GM12878 (cell line): ENCODE data around the gene ZFPM1.
"Not testable (repeated sequence)": the region's sequence is repeated elsewhere in the genome, so short reads cannot be mapped to it uniquely, and the experiment has no call there.

Experiments
- CTCF ChIP-seq, 3 experiments: IDR thresholded peaks in 2 of 3; conservative IDR thresholded peaks in 1 of 3; 2 replicates each; pipeline ENCODE4 v1.5.1; 2011; ENCODE audit warnings: low read depth in 3 of 3, low read length in 3 of 3, mild to moderate bottlenecking in 3 of 3, control low read depth in 2 of 3, moderate library complexity in 2 of 3, inconsistent platforms in 1 of 3, mixed read lengths in 1 of 3; ENCODE audit not compliant: control insufficient read depth in 2 of 3, insufficient read depth in 1 of 3; ENCODE audit errors: extremely low read depth in 1 of 3
- HDGF ChIP-seq: fragments of 450-650 bp; IDR thresholded peaks from 2 replicates; pipeline ENCODE4 v1.6.1; 2016; ENCODE audit warnings: antibody characterized with exemption
- JUND ChIP-seq: IDR thresholded peaks from 2 replicates; pipeline ENCODE4 v1.6.1; 2012; ENCODE audit warnings: low read depth, mild to moderate bottlenecking, low read length, improper control_type of control experiment, moderate library complexity
- WRNIP1 ChIP-seq: IDR thresholded peaks from 2 replicates; pipeline ENCODE4 v1.6.1; 2011; ENCODE audit warnings: low read depth, low read length, improper control_type of control experiment, borderline replicate concordance
- TF ChIP-seq, protein P1 (sequence below): IDR thresholded peaks from 2 replicates; pipeline ENCODE4 v1.6.1; 2011; ENCODE audit warnings: borderline replicate concordance, low read depth, mild to moderate bottlenecking, moderate library complexity, mixed read lengths, low read length; ENCODE audit not compliant: insufficient read depth; ENCODE audit errors: extremely low read length

GRCh38 chr16:88485366-88485741, 32.3 kb downstream of the ZFPM1 start:
- not testable (repeated sequence) for TF ChIP-seq JUND; CTCF (IDR thresholded peaks at IDR 0.05 in 2 of 3, conservative IDR thresholded peaks at IDR 0.05 in 1 of 3; ENCODE audit: control insufficient read depth in 2 of 3, extremely low read depth in 1 of 3, insufficient read depth in 1 of 3, low read depth in 3 of 3, low read length in 3 of 3); HDGF; WRNIP1
- TF ChIP-seq, protein P1, sequence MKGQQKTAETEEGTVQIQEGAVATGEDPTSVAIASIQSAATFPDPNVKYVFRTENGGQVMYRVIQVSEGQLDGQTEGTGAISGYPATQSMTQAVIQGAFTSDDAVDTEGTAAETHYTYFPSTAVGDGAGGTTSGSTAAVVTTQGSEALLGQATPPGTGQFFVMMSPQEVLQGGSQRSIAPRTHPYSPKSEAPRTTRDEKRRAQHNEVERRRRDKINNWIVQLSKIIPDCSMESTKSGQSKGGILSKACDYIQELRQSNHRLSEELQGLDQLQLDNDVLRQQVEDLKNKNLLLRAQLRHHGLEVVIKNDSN, result not testable (repeated sequence)
